Breast epithelium (tissue), 3 donors: ENCODE results near the gene ETV2.

Experiments used
- CTCF ChIP-seq, 3 donors: fragments of 450-650 bp; IDR thresholded peaks; one replicate each; pipeline ENCODE4 v1.5.1; 2016 to 2017; ENCODE audit warnings: antibody characterized with exemption in 3 of 3, mild to moderate bottlenecking in 3 of 3, moderate library complexity in 3 of 3
- POLR2A ChIP-seq: fragments of 450-650 bp; IDR thresholded peaks from one replicate; pipeline ENCODE4 v1.6.1; 2016; ENCODE audit warnings: antibody characterized with exemption, mild to moderate bottlenecking, moderate library complexity
- POLR2AphosphoS5 ChIP-seq, 3 donors: sonication (generic); formaldehyde crosslinking; IDR thresholded peaks; one replicate each; pipeline ENCODE4 v1.6.1; 2017; ENCODE audit warnings: antibody characterized with exemption in 3 of 3

- TF ChIP-seq CTCF (IDR thresholded peaks at IDR 0.05) (no peak), POLR2A (no peak), POLR2AphosphoS5 (IDR thresholded peaks at IDR 0.05) (no peak)
These were observed 28.4 kb downstream of the ETV2 start for GRCh38 chr19:35669974-35670373.
